Measurements from ENCODE around the gene SERPINH1.

GRCh38 chr11:75597636-75598035 is 35.6 kb downstream of the SERPINH1 start:
- no peak for TF ChIP-seq EZH2 (IDR thresholded peaks at IDR 0.05; ENCODE audit: borderline replicate concordance, insufficient read depth, low read depth, low read length, poor library complexity, severe bottlenecking)
- peak; percentile 27 for TF ChIP-seq CTCF (IDR thresholded peaks at IDR 0.05)
